GM13976 (cell line): ENCODE results near the gene UGT1A3.
"Not testable (repeated sequence)": the region's sequence is repeated elsewhere in the genome, so short reads cannot be mapped to it uniquely, and the experiment has no call there.

ENCODE experiments used
- DNase-seq: peaks from one replicate; pipeline ENCODE4 v3.0.0; 2012; ENCODE audit warnings: low spot score
- CTCF ChIP-seq: IDR thresholded peaks from 2 replicates; pipeline ENCODE4 v1.5.1; 2012; ENCODE audit warnings: borderline replicate concordance, mild to moderate bottlenecking; ENCODE audit not compliant: insufficient read depth; ENCODE audit errors: extremely low read depth, missing control alignments, control extremely low read depth
- in situ Hi-C: fragments of 300-500 bp; cut with MboI; formaldehyde crosslinking; loops from one replicate; pipeline ENCODE4 v1.12.0; 2022; ENCODE audit warnings: low sequenced_read_pairs, mixed read lengths, inconsistent platforms; ENCODE audit not compliant: unreplicated experiment

Gene UGT1A3

GRCh38 chr2:233693963-233694362 lies 34.9 kb upstream of the UGT1A3 start:
- in situ Hi-C loops = no loop called here
- no peak for TF ChIP-seq CTCF

GRCh38 chr2:233698740-233699139 lies 30.1 kb upstream of the UGT1A3 start:
- no peak for DNase-seq
- TF ChIP-seq CTCF = no peak
- in situ Hi-C loops = no loop called here

More at GRCh38 chr2:233693963-233694362, 34.9 kb upstream of the UGT1A3 start:
- no peak for DNase-seq

DNA sequence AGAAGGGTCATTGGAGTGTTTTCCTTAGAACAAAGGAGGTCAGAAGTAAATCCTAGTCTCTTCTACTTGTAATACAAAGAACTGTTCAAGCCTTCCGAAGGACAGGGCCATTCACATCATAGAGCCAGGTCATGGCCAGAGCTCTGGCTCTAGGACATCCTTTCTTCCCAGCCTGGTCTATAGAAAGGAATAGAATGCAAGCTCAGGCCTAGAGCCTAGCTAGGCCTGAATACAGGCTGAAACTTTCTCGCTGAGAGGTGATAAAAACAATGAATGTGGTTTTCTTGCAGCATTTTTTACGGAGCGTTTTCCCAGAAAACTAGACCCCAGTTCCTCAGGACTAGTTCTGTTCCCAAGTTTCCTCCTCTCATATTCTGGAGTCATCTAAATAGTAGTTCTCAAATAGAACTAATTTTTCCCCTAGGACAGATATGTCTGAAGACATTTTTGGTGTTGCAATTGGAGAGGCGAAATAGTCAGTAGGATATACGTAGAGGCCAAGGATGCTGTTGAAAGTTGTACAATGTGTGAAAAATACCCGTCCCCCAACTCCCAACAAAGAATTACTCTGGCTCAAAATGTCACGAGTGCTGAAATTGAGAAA lies 29.3 kb upstream of the UGT1A3 start:
- no peak for TF ChIP-seq CTCF
- in situ Hi-C loops = loop anchor here (25.0 kb wide), 2 partner anchors 237 to 412 kb away; no protein-coding TSS in a partner anchor
- no peak for DNase-seq

GRCh38 chr2:233700028-233700635 lies 28.7 kb upstream of the UGT1A3 start:
- in situ Hi-C loops = loop anchor here (25.0 kb wide), 2 partner anchors 238 to 413 kb away; no protein-coding TSS in a partner anchor
- no peak for TF ChIP-seq CTCF
- no peak for DNase-seq

GRCh38 chr2:233700842-233701241 lies 28.0 kb upstream of the UGT1A3 start:
- in situ Hi-C loops = loop anchor here (25.0 kb wide), 2 partner anchors 239 to 414 kb away; no protein-coding TSS in a partner anchor
- not testable (repeated sequence) for DNase-seq

GRCh38 chr2:233702238-233702637 lies 26.6 kb upstream of the UGT1A3 start:
- in situ Hi-C loops = loop anchor here (25.0 kb wide), 2 partner anchors 240 to 415 kb away; no protein-coding TSS in a partner anchor
- TF ChIP-seq CTCF = no peak
- no peak for DNase-seq

DNA sequence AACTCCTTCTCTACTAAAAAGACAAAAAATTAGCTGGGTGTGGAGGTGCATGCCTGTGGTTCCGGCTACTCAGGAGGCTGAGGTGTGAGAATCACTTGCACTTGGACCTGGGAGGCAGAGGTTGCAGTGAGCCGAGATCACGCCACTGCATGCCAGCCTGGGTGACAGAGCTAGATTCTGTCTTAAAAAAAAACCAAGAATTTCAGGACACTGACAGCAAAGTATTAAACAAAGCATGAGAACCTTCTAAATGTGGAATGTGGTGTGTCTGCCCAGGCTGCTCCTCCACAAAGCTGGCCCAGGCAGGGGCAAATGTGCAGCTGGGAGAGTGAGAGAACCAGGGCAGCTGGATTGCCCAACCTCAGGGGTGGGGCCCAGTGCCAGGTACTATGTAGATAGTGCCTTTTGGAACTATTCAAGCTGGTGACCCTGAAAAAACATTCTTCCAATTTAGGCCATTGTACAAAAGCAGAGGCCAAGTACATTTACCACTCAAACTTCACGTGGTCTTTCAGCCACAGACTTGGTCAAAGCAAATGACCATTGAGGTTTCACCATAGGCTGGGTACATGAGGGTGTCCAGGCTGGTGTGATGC lies 22.8 kb upstream of the UGT1A3 start:
- TF ChIP-seq CTCF = no peak
- DNase-seq = no peak
- in situ Hi-C loops = loop anchor here (25.0 kb wide), 2 partner anchors 244 to 419 kb away; no protein-coding TSS in a partner anchor
